ENCODE data around the gene HPSE. TPM values are rescaled to one million over a fixed set of nuclear protein-coding genes. Genes with fewer than 3 reads are reported as not detected.

HPSE gene
- total and polyA plus RNA-seq, 2 of the 8 experiments (the other 6 are each of a cell fraction or from before 2014, with no cell fraction given), result 1.5 to 5.0 TPM

DNA sequence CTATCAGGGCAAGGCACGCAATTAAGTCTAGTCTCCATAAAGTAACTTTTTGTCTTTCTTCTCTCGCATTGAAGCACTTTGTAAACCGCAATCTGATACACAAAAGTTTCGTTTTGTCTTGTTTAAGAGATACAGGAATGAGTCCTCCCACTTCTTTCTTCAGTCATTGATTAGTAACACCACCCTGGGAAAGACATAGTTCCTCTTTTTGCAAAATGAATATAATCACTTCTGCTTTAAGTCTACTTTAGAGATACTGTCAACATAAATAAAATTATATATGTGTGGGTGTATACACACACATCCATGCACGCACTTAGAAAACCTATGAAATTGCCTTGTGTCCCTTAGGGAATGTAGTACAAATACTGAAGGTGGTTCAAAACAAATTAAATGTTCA lies 61.7 kb downstream of the HPSE start:
- H2BK15ac ChIP-seq (ENCODE audit: low read length), result no peak overlapping the region
- FAIRE-seq, result no peak
- H3K27me3 ChIP-seq (replicated peaks in 1 of 4; ENCODE audit: control insufficient read depth in 3 of 4, extremely low read depth in 1 of 4, insufficient read depth in 3 of 4, low read length in 3 of 4), result no peaks in the 10 kb centered on the region
- CTCF ChIA-PET (ENCODE audit: partially characterized antibody), result interaction anchor here (0.6 to 3.2 kb wide), 8 partner anchors 8 to 1234 kb away, joined by 3 to 18 read pairs (median 4); no protein-coding TSS in a partner anchor
- peaks cover 0 to 3% of the 10 kb centered on the region in 2 experiments for H4K20me1 ChIP-seq (replicated peaks in 1 of 2; ENCODE audit: control insufficient read depth in 1 of 2, insufficient read depth in 2 of 2, low read length in 2 of 2)
- no peak overlapping the region for H3K14ac ChIP-seq (ENCODE audit: insufficient read length)
- H2BK120ac ChIP-seq (replicated peaks; ENCODE audit: low read depth, low read length), result no peak overlapping the region
- no peak overlapping the region for H2AK5ac ChIP-seq (ENCODE audit: low read depth, low read length)
- no peak overlapping the region for H3K18ac ChIP-seq (ENCODE audit: extremely low read depth, low read length)
- H3K56ac ChIP-seq (replicated peaks; ENCODE audit: insufficient read length, low read depth, low read length), result no peak overlapping the region
- POLR2A ChIA-PET (ENCODE audit: partially characterized antibody), result no interaction called here
- no peaks in the 10 kb centered on the region for H3K23me2 ChIP-seq (ENCODE audit: low read depth, low read length)
- no peak overlapping the region for H2AFZ ChIP-seq (ENCODE audit: low read length)
- H3K4me2 ChIP-seq (ENCODE audit: insufficient read depth in 1 of 2, low read depth in 2 of 2, low read length in 2 of 2), result no peak overlapping the region
- no peak overlapping the region for H2BK20ac ChIP-seq (ENCODE audit: low read length)
- DNase-seq (ENCODE audit: low read depth in 1 of 2, low spot score in 2 of 2), result no peak
- no peak overlapping the region for H4K91ac ChIP-seq (replicated peaks; ENCODE audit: insufficient read length, low read length)
- 95% methylated on average over 5 of the region's 5 CpGs; no CpG with 5 or more reads in 1 of the 2 experiments for WGBS, 2 experiments (ENCODE audit: extremely low coverage in 1 of 2, insufficient coverage in 1 of 2, insufficient read length in 1 of 2, insufficient replicate concordance in 2 of 2, low coverage in 1 of 2, low lambda C conversion rate in 2 of 2, missing lambda C conversion rate in 1 of 2)
- no peak overlapping the region for H4K5ac ChIP-seq (ENCODE audit: insufficient read length, low read depth, low read length)
- no peaks in the 10 kb centered on the region for H3K4me1 ChIP-seq (replicated peaks in 1 of 4; ENCODE audit: control insufficient read depth in 3 of 4, insufficient read depth in 4 of 4, low read length in 3 of 4)
- no peak overlapping the region for H3K27ac ChIP-seq (ENCODE audit: low read depth, low read length)
- H3K79me1 ChIP-seq (ENCODE audit: low read depth, low read length), result no peaks in the 10 kb centered on the region
- H3K36me3 ChIP-seq (ENCODE audit: control insufficient read depth in 2 of 4, insufficient read depth in 4 of 4, low read length in 3 of 4), result peaks cover 0 to 13% (median 0%) of the 10 kb centered on the region in 4 experiments; a peak in 5 of 8 replicates
- H3K9ac ChIP-seq (replicated peaks in 1 of 4; ENCODE audit: extremely low read depth in 1 of 4, low read depth in 3 of 4, low read length in 3 of 4), result no peak overlapping the region
- no peak overlapping the region for H3K23ac ChIP-seq (ENCODE audit: insufficient read length)
- H3K79me2 ChIP-seq (ENCODE audit: control insufficient read depth in 1 of 2, insufficient read depth in 2 of 2, low read length in 2 of 2), result no peaks in the 10 kb centered on the region
- no peak overlapping the region for H3K4me3 ChIP-seq (ENCODE audit: extremely low read depth in 1 of 4, insufficient read depth in 2 of 4, low read depth in 3 of 4, low read length in 4 of 4)
- no peak overlapping the region for H4K8ac ChIP-seq (ENCODE audit: extremely low read depth, insufficient read depth, low read length)
- H3K9me3 ChIP-seq (ENCODE audit: insufficient read depth in 2 of 2, low read depth in 1 of 2, low read length in 1 of 2), result no peaks in the 10 kb centered on the region
- no peak overlapping the region for H2BK5ac ChIP-seq (ENCODE audit: low read depth, low read length)
- no peak overlapping the region for H2BK12ac ChIP-seq (ENCODE audit: low read depth, low read length)
- H3K4ac ChIP-seq (replicated peaks; ENCODE audit: insufficient read length, low read depth, low read length), result no peak overlapping the region
- no peak for TF ChIP-seq CREB1 (IDR thresholded peaks at IDR 0.05)
- no peak for TF ChIP-seq CHD1 (IDR thresholded peaks at IDR 0.05; ENCODE audit: low read depth, low read length)
- TF ChIP-seq SUZ12 (IDR thresholded peaks at IDR 0.05; ENCODE audit: low read length), result no peak
- no peak for TF ChIP-seq POLR2A (IDR thresholded peaks at IDR 0.05; ENCODE audit: control extremely low read depth in 1 of 2, low read depth in 2 of 2, low read length in 2 of 2)
- TF ChIP-seq SRF (IDR thresholded peaks at IDR 0.05; ENCODE audit: low read depth, low read length), result no peak
- TF ChIP-seq SIN3A (conservative IDR thresholded peaks at IDR 0.05 in 1 of 2, IDR thresholded peaks at IDR 0.05 in 1 of 2; ENCODE audit: low read depth in 1 of 2, low read length in 2 of 2), result no peak
- TF ChIP-seq CBX8 (IDR thresholded peaks at IDR 0.05; ENCODE audit: borderline replicate concordance, low read depth, low read length), result no peak
- TF ChIP-seq KDM4A (IDR thresholded peaks at IDR 0.05; ENCODE audit: low read depth, low read length, severe bottlenecking), result no peak
- TF ChIP-seq, protein P1, sequence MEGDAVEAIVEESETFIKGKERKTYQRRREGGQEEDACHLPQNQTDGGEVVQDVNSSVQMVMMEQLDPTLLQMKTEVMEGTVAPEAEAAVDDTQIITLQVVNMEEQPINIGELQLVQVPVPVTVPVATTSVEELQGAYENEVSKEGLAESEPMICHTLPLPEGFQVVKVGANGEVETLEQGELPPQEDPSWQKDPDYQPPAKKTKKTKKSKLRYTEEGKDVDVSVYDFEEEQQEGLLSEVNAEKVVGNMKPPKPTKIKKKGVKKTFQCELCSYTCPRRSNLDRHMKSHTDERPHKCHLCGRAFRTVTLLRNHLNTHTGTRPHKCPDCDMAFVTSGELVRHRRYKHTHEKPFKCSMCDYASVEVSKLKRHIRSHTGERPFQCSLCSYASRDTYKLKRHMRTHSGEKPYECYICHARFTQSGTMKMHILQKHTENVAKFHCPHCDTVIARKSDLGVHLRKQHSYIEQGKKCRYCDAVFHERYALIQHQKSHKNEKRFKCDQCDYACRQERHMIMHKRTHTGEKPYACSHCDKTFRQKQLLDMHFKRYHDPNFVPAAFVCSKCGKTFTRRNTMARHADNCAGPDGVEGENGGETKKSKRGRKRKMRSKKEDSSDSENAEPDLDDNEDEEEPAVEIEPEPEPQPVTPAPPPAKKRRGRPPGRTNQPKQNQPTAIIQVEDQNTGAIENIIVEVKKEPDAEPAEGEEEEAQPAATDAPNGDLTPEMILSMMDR (IDR thresholded peaks at IDR 0.05; ENCODE audit: control extremely low read depth in 1 of 3, insufficient read depth in 1 of 3, low read depth in 1 of 3, low read length in 3 of 3), result no peak
- no peak for TF ChIP-seq PHF8 (conservative IDR thresholded peaks at IDR 0.05; ENCODE audit: low read depth, low read length)
- TF ChIP-seq, protein P2, sequence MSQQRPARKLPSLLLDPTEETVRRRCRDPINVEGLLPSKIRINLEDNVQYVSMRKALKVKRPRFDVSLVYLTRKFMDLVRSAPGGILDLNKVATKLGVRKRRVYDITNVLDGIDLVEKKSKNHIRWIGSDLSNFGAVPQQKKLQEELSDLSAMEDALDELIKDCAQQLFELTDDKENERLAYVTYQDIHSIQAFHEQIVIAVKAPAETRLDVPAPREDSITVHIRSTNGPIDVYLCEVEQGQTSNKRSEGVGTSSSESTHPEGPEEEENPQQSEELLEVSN (IDR thresholded peaks at IDR 0.05), result no peak
